Caco-2 (cell line): ENCODE data around the gene ZBTB32. TPM values are rescaled to one million over a fixed set of nuclear protein-coding genes. Genes with fewer than 3 reads are reported as not detected.

Source experiments
- BruUV-seq: library from RNA; stranded (reverse); fragments of 400-500 nt; replicated peaks from 2 replicates; lab custom pipeline; 2021; lab: Mats Ljungman, UMichigan
- CTCF ChIA-PET: fragments of 300-600 bp; sonication (Branson Sonifier 250); formaldehyde crosslinking; loops from one replicate; lab custom pipeline; 2022; ENCODE audit warnings: antibody characterized with exemption; lab: Charles Lee
- POLR2A ChIA-PET: fragments of 300-600 bp; sonication (Branson Sonifier 250); formaldehyde crosslinking; loops from one replicate; lab custom pipeline; 2022; ENCODE audit warnings: antibody characterized with exemption; lab: Charles Lee
- DNase-seq, 2 experiments: peaks; one replicate each; pipeline versions ENCODE4 v3.0.0 to v3.0.0-alpha.2; 2020 to 2022
- H3K27me3 ChIP-seq: replicated peaks from 2 replicates; pipeline ENCODE4 v1.6.0; 2011; ENCODE audit warnings: low read length; ENCODE audit not compliant: control insufficient read depth, insufficient read depth
- H3K36me3 ChIP-seq: 2 replicates; pipeline ENCODE4 v1.5.1; 2011; ENCODE audit warnings: low read length; ENCODE audit not compliant: control insufficient read depth, insufficient read depth
- H3K4me1 ChIP-seq: fragments of 250-450 bp; sonication (Bioruptor Pico); 2 replicates; pipeline ENCODE4 v1.5.1; 2020; ENCODE audit warnings: mild to moderate bottlenecking
- H3K4me3 ChIP-seq: 2 replicates; pipeline ENCODE4 v1.5.1; 2011; ENCODE audit warnings: low read depth, mild to moderate bottlenecking, control low read depth, low read length
- H3K9me3 ChIP-seq: fragments of 250-450 bp; sonication (Bioruptor Pico); 2 replicates; pipeline ENCODE4 v1.5.1; 2020; ENCODE audit warnings: mild to moderate bottlenecking, moderate library complexity
- H3K27ac Mint-ChIP-seq: one replicate; pipeline ENCODE4 v1.8.0; 2022; ENCODE audit warnings: mixed read lengths; ENCODE audit not compliant: unreplicated experiment
- H3K27me3 Mint-ChIP-seq: one replicate; pipeline ENCODE4 v1.8.0; 2022; ENCODE audit warnings: mixed read lengths; ENCODE audit not compliant: insufficient read depth, unreplicated experiment
- H3K36me3 Mint-ChIP-seq: one replicate; pipeline ENCODE4 v1.8.0; 2022; ENCODE audit warnings: mild to moderate bottlenecking, mixed read lengths; ENCODE audit not compliant: insufficient read depth, unreplicated experiment
- H3K4me1 Mint-ChIP-seq: one replicate; pipeline ENCODE4 v1.8.0; 2022; ENCODE audit warnings: low read depth, mixed read lengths; ENCODE audit not compliant: unreplicated experiment
- H3K4me3 Mint-ChIP-seq: one replicate; pipeline ENCODE4 v1.8.0; 2022; ENCODE audit warnings: mild to moderate bottlenecking, moderate library complexity, mixed read lengths; ENCODE audit not compliant: unreplicated experiment
- H3K9me3 Mint-ChIP-seq: one replicate; pipeline ENCODE4 v1.8.0; 2022; ENCODE audit warnings: mixed read lengths; ENCODE audit not compliant: unreplicated experiment
- CTCF ChIP-seq, 2 experiments: fragments of 200-600 bp in 1 of 2; IDR thresholded peaks; 1 replicate in 1 of 2; 2 replicates in 1 of 2; pipeline versions ENCODE4 v1.5.1 to v1.8.0; 2011 to 2022; ENCODE audit warnings: antibody characterized with exemption in 1 of 2, control low read depth in 1 of 2, inconsistent platforms in 1 of 2, low read depth in 1 of 2, low read length in 1 of 2, mild to moderate bottlenecking in 1 of 2, moderate library complexity in 1 of 2; ENCODE audit not compliant: insufficient read depth in 1 of 2, severe bottlenecking in 1 of 2, unreplicated experiment in 1 of 2
- intact Hi-C: fragments of 100-400 bp; cut with micrococcal nuclease; formaldehyde crosslinking; loops from one replicate; pipeline ENCODE4 v1.10.0; 2022; ENCODE audit not compliant: unreplicated experiment
- total RNA-seq: library from RNA; stranded (reverse); gene quantifications from 2 replicates; pipeline ENCODE4 v1.2.3, GENCODE V29; 2022

Gene ZBTB32
- total RNA-seq, 1 experiment from 2014 or later, result not detected

DNA sequence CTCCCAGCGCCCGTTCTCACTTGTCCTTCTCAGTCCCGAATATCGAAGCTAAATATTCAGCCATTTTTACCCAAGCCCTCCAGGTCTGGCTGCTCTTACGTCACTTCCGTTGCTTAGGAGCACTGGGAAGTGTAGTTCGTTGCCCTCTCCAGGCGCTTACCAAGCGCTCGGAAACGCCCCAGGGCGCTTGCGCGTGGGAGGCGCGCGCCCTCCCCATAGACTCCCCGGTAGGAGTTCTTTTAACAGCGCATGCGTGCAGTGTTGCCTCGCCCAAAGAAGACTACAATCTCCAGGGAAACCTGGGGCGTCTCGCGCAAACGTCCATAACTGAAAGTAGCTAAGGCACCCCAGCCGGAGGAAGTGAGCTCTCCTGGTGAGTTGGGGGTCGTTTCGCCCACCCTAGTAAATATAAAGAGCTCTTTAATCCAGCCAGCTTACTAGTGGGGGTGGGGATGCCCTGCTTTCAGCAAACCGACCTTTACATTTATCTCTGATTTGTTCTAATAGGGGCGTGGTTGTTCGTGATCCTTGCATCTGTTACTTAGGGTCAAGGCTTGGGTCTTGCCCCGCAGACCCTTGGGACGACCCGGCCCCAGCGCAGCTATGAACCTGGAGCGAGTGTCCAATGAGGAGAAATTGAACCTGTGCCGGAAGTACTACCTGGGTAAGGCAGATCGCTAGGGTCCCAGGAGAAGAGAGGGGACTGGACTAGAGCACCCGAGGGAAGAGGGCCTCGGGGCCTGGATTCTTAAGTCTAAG lies 41.1 kb downstream of the ZBTB32 start, which contains the start of the genes PSENEN and U2AF1L4:
Gene PSENEN (plus strand): TSS at position 324 of the 759 bp plus-strand sequence. CDS start 280 bp downstream, at position 604.
Gene U2AF1L4 (minus strand): TSS at position 91 of the 759 bp plus-strand sequence. CDS start 27 bp downstream, at position 64.
- TF ChIP-seq CTCF (IDR thresholded peaks at IDR 0.05; ENCODE audit: insufficient read depth in 1 of 2, low read depth in 1 of 2, low read length in 1 of 2, severe bottlenecking in 1 of 2, unreplicated experiment in 1 of 2), result no peak
- no peaks in the 10 kb centered on the region for H3K27me3 Mint-ChIP-seq
- peak; percentile 98 for DNase-seq
- no peaks in the 10 kb centered on the region for H3K9me3 Mint-ChIP-seq
- H3K27me3 ChIP-seq, result no peaks in the 10 kb centered on the region
- no peaks in the 10 kb centered on the region for H3K9me3 ChIP-seq
- H3K36me3 ChIP-seq, result no peaks in the 10 kb centered on the region
- ChIA-PET POLR2A (interaction anchor here (0.5 to 1.0 kb wide), 7 partner anchors 9 to 269 kb away, joined by 3 to 19 read pairs (median 3); partner anchors contain the start of gene ALKBH6), CTCF (interaction anchor here (0.7 to 1.9 kb wide), 6 partner anchors 9 to 235 kb away, joined by 4 to 12 read pairs (median 6); no protein-coding TSS in a partner anchor)
- H3K36me3 Mint-ChIP-seq, result peaks cover 61% of the 10 kb centered on the region
- H3K4me1 Mint-ChIP-seq, result peaks cover 28% of the 10 kb centered on the region
- intact Hi-C loops, result loop anchor here (1.0 to 2.0 kb wide), 2 partner anchors 75 to 186 kb away; no protein-coding TSS in a partner anchor
- TSS peak; percentile 64 for BruUV-seq
- peak within 1 kb of the TSS; percentile 81 for H3K4me3 ChIP-seq
- H3K4me3 Mint-ChIP-seq, result peak within 1 kb of the TSS; percentile 93
- peaks cover 7% of the 10 kb centered on the region for H3K4me1 ChIP-seq
- H3K27ac Mint-ChIP-seq, result peak within 1 kb of the TSS; percentile 98

- H3K27ac Mint-ChIP-seq, result peak overlapping the region; percentile 98
- peaks cover 55% of the 10 kb centered on the region for H3K36me3 Mint-ChIP-seq
- Histone ChIP-seq H3K36me3 (no peaks in the 10 kb centered on the region), H3K9me3 (no peaks in the 10 kb centered on the region), H3K27me3 (no peaks in the 10 kb centered on the region), H3K4me1 (peaks cover 7% of the 10 kb centered on the region), H3K4me3 (peak overlapping the region; percentile 48)
- BruUV-seq, result no TSS peak
- H3K27me3 Mint-ChIP-seq, result no peaks in the 10 kb centered on the region
- intact Hi-C loops, result no loop called here
- TF ChIP-seq CTCF (IDR thresholded peaks at IDR 0.05; ENCODE audit: insufficient read depth in 1 of 2, low read depth in 1 of 2, low read length in 1 of 2, severe bottlenecking in 1 of 2, unreplicated experiment in 1 of 2), result no peak
- peaks cover 23% of the 10 kb centered on the region for H3K4me1 Mint-ChIP-seq
- ChIA-PET POLR2A (interaction anchor here (0.7 to 1.0 kb wide), 3 partner anchors 11 to 268 kb away, joined by 3 to 14 read pairs (median 3); partner anchors contain the start of gene ALKBH6), CTCF (interaction anchor here (1.4 to 1.9 kb wide), 4 partner anchors 9 to 185 kb away, joined by 6 to 12 read pairs (median 8); no protein-coding TSS in a partner anchor)
- H3K9me3 Mint-ChIP-seq, result no peaks in the 10 kb centered on the region
- peak overlapping the region; percentile 93 for H3K4me3 Mint-ChIP-seq
- DNase-seq, result no peak
These were observed 41.7 kb downstream of the ZBTB32 start for GRCh38 chr19:35746087-35746462.

DNA sequence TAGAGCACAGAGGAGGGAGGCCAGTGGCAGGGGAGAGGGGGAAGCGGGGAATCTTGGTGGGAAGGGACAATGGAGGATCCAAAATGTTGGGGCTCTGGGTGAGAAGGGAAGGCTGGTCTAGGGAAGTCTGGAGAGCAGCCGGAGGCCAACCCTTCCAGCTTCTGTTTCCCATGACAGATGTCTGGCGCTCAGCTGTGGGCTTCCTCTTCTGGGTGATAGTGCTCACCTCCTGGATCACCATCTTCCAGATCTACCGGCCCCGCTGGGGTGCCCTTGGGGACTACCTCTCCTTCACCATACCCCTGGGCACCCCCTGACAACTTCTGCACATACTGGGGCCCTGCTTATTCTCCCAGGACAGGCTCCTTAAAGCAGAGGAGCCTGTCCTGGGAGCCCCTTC lies 42.2 kb downstream of the ZBTB32 start:
- Histone ChIP-seq H3K36me3 (no peaks in the 10 kb centered on the region), H3K27me3 (no peaks in the 10 kb centered on the region), H3K4me3 (no peak overlapping the region; the same call in 1 of the 2 replicates), H3K4me1 (peaks cover 7% of the 10 kb centered on the region), H3K9me3 (no peaks in the 10 kb centered on the region)
- Mint-ChIP-seq H3K4me1 (peaks cover 23% of the 10 kb centered on the region), H3K27me3 (no peaks in the 10 kb centered on the region), H3K27ac (peak overlapping the region; percentile 98), H3K36me3 (peaks cover 54% of the 10 kb centered on the region), H3K4me3 (peak overlapping the region; percentile 93), H3K9me3 (no peaks in the 10 kb centered on the region)
- no TSS peak for BruUV-seq
- ChIA-PET POLR2A (no interaction called here), CTCF (interaction anchor here (0.7 to 1.6 kb wide), 3 partner anchors 10 to 476 kb away, joined by 6 to 12 read pairs (median 6); no protein-coding TSS in a partner anchor)
- DNase-seq, result no peak
- intact Hi-C loops, result no loop called here
- no peak for TF ChIP-seq CTCF (IDR thresholded peaks at IDR 0.05; ENCODE audit: insufficient read depth in 1 of 2, low read depth in 1 of 2, low read length in 1 of 2, severe bottlenecking in 1 of 2, unreplicated experiment in 1 of 2)
